ENCODE measurements around the gene KRTAP1-5. TPM values are rescaled to one million over a fixed set of nuclear protein-coding genes. Genes with fewer than 3 reads are reported as not detected.

KRTAP1-5 gene
- total RNA-seq, 2 donors from 2014 or later = not detected

DNA sequence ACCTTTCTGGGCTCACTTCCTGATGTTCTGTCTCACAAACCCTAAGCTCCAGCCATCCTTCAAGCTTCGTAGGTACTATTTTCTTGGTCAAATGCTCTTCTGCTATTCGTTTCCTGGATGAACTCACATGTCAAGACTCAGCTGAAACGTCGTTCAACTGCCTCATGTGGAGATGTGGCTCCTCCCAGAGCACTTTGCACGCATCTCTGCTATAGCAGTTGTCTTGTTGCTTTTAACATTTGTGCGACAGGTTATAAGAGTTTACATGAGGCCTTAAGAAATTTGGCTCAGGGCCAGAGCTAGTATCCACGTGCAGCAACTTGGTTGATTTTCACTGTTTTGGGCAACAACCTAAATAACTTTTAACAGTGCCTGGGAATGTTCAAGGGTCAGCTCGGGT is 40.1 kb downstream of the KRTAP1-5 start:
- Mint-ChIP-seq H3K4me3 (no peak overlapping the region), H3K36me3 (ENCODE audit: low read depth) (no peaks in the 10 kb centered on the region), H3K4me1 (no peaks in the 10 kb centered on the region), H3K27me3 (peaks cover 55% of the 10 kb centered on the region), H3K27ac (no peak overlapping the region)
- ATAC-seq (no peak), DNase-seq (no peak)
- H3K9me3 ChIP-seq (ENCODE audit: control insufficient read depth, low read length, poor library complexity, severe bottlenecking) = no peaks in the 10 kb centered on the region

DNA sequence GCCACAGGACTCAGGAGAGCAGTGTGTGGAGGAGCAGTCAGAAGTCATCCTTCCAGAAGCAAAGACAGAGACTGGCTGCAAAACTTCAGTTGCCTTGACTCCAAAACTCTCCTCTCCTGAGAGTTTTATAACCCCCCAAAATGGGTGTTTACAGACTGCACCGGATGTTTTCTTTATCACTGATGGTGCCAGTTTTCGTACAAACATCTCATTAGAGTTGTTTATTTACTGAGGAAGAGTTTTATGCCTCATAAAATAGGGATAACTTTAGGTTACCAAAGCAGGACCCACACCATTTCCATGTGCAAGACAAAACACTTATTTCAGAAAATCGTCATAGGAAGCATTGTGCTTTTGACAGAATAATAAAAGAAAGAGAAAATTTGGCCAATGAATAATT is 42.8 kb downstream of the KRTAP1-5 start, which contains the start of gene KRT40:
Gene KRT40 (minus strand): TSS at position 101 of the 400 bp plus-strand sequence. CDS start 53 bp downstream, at position 48.
- no peak within 1 kb of the TSS for H3K4me3 Mint-ChIP-seq
- ATAC-seq (no peak), DNase-seq (no peak)
- H3K27ac Mint-ChIP-seq = no peak within 1 kb of the TSS
- H3K36me3 Mint-ChIP-seq (ENCODE audit: low read depth) = peaks cover 3% of the 10 kb centered on the region
- H3K9me3 ChIP-seq (ENCODE audit: control insufficient read depth, low read length, poor library complexity, severe bottlenecking) = no peaks in the 10 kb centered on the region
- H3K27me3 Mint-ChIP-seq = peaks cover 50% of the 10 kb centered on the region
- H3K4me1 Mint-ChIP-seq = peaks cover 2% of the 10 kb centered on the region

DNA sequence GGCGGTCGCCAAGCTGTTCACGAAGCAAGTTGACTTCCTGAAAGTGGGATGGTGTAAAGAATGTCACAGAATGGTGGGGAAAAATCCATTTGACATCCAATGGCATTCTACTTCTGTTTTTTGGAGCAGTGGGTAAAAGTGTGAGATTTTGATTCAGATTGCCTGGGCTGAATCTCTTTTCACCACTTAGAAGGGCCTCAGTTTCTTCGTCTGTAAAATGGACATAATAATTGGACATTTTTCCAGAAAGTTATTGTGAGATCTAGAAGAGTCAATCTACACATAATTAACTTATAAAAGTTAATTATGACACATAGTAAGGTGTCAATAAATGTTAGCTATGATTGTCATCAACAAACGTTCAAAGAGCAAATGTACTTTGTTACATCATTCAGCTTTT is 45.9 kb downstream of the KRTAP1-5 start:
- no peak overlapping the region for H3K27ac Mint-ChIP-seq
- peaks cover 2% of the 10 kb centered on the region for H3K4me1 Mint-ChIP-seq
- H3K36me3 Mint-ChIP-seq (ENCODE audit: low read depth) = peaks cover 5% of the 10 kb centered on the region
- ATAC-seq = no peak
- H3K9me3 ChIP-seq (ENCODE audit: control insufficient read depth, low read length, poor library complexity, severe bottlenecking) = no peaks in the 10 kb centered on the region
- no peak for DNase-seq
- peaks cover 48% of the 10 kb centered on the region for H3K27me3 Mint-ChIP-seq
- no peak overlapping the region for H3K4me3 Mint-ChIP-seq

DNA sequence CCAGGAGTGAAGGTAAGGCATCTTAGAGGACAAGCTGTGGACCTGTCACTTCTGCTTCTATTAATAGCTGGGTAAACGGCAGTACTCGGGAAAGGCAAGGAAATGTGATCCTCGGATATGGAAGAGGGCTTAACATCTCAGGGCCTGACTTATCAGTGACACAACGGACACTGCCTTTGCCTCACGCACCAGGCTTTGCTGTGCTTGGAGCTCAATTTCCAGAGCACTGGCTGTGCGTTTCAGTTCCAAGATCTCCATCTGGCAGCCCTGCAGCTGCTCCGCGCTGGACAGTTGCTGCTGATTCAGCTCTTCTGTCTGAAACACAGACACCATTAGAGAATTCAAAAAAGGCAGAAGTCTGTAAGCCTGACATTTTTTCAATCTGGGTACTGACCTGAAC is 46.4 kb downstream of the KRTAP1-5 start:
- no peak for DNase-seq
- Mint-ChIP-seq H3K4me3 (no peak overlapping the region), H3K27ac (no peak overlapping the region), H3K27me3 (peaks cover 48% of the 10 kb centered on the region), H3K4me1 (peaks cover 2% of the 10 kb centered on the region), H3K36me3 (ENCODE audit: low read depth) (peaks cover 5% of the 10 kb centered on the region)
- no peaks in the 10 kb centered on the region for H3K9me3 ChIP-seq (ENCODE audit: control insufficient read depth, low read length, poor library complexity, severe bottlenecking)
- no peak for ATAC-seq

DNA sequence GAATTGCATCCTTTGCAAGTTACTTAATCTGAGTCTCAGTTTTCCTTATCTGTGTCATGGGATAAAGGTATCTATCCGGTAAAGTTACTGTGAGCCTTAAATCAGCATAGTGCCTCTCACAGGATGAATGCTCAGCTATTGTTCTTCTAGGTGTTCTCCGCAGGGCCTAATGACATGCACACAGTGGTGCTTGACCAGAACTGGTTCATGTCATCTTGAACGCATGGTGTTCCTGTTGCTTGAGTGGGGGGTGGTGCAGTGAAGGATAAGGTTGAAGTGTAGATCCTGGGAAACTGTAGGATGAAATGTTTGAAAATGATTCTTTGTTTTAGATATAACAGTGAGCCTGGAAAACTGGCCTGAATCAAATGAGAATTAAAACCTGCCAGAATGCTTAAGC is 46.9 kb downstream of the KRTAP1-5 start:
- Mint-ChIP-seq H3K4me1 (peaks cover 2% of the 10 kb centered on the region), H3K4me3 (no peak overlapping the region), H3K27ac (no peak overlapping the region), H3K36me3 (ENCODE audit: low read depth) (peaks cover 5% of the 10 kb centered on the region), H3K27me3 (peaks cover 52% of the 10 kb centered on the region)
- H3K9me3 ChIP-seq (ENCODE audit: control insufficient read depth, low read length, poor library complexity, severe bottlenecking) = no peaks in the 10 kb centered on the region
- ATAC-seq (no peak), DNase-seq (no peak)

DNA sequence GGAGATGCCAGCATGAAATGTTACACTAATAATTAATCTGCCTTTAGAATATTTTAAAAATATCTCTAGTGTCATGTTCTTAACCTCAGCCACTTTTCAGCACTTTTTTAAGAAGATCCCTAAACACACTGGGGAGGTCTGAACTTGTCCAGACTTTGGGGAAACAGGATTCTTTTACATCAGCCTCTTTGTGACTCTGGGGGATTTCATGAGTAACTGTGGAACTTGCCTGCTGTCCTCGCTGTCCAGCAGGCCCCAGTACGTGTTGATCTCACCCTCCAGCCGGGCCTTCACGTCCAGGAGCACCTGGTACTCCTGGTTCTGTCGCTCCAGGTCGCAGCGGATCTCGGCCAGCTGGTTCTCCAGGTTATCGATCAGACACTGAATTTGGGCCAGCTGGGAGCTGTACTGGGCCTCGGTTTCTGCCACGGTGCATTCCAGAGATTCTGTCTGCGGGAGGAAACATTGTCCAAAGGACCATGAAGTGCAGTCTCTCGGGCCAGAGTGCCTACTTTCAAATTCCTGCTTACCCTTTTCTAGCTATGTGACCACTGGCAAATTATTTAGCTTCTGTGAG is 48.3 kb downstream of the KRTAP1-5 start:
- DNase-seq (no peak), ATAC-seq (no peak)
- peaks cover 2% of the 10 kb centered on the region for H3K4me1 Mint-ChIP-seq
- H3K4me3 Mint-ChIP-seq = no peak overlapping the region
- H3K27me3 Mint-ChIP-seq = peaks cover 44% of the 10 kb centered on the region
- no peak overlapping the region for H3K27ac Mint-ChIP-seq
- peaks cover 5% of the 10 kb centered on the region for H3K36me3 Mint-ChIP-seq (ENCODE audit: low read depth)
- H3K9me3 ChIP-seq (ENCODE audit: control insufficient read depth, low read length, poor library complexity, severe bottlenecking) = no peaks in the 10 kb centered on the region

Other genes with a start within 250 kb of the KRTAP1-5 start
- not detected for gene KRT27, start 244.7 kb downstream of the KRTAP1-5 start, total RNA-seq
- gene KRT28, start 227.2 kb downstream of the KRTAP1-5 start, total RNA-seq = not detected
- gene KRT10, start 204.6 kb downstream of the KRTAP1-5 start, total RNA-seq = 10 to 100 TPM; 25.2 to 28.3 TPM
- not detected for gene KRT12, start 160.0 kb downstream of the KRTAP1-5 start, total RNA-seq
- not detected for gene KRT20, start 142.0 kb downstream of the KRTAP1-5 start, total RNA-seq
- not detected for gene KRT23, start 89.6 kb downstream of the KRTAP1-5 start, total RNA-seq
- not detected for gene KRT39, start 60.3 kb downstream of the KRTAP1-5 start, total RNA-seq
- gene KRT40, start 42.9 kb downstream of the KRTAP1-5 start, total RNA-seq = not detected
- not detected for gene KRTAP3-3, start 33.0 kb downstream of the KRTAP1-5 start, total RNA-seq
- not detected for gene KRTAP3-2, start 27.3 kb downstream of the KRTAP1-5 start, total RNA-seq
- not detected for gene KRTAP3-1, start 18.1 kb downstream of the KRTAP1-5 start, total RNA-seq
- not detected for gene KRTAP1-4, start 3.0 kb upstream of the KRTAP1-5 start, total RNA-seq
- not detected for gene KRTAP1-3, start 7.7 kb upstream of the KRTAP1-5 start, total RNA-seq
- gene KRTAP1-1, start 14.2 kb upstream of the KRTAP1-5 start, total RNA-seq = not detected
- gene KRTAP2-1, start 20.1 kb upstream of the KRTAP1-5 start, total RNA-seq = not detected
- not detected for gene KRTAP2-2, start 28.0 kb upstream of the KRTAP1-5 start, total RNA-seq
- not detected for gene KRTAP2-3, start 32.9 kb upstream of the KRTAP1-5 start, total RNA-seq
- gene KRTAP2-4, start 38.7 kb upstream of the KRTAP1-5 start, total RNA-seq = not detected
- gene KRTAP4-7, start 56.9 kb upstream of the KRTAP1-5 start, total RNA-seq = not detected
- not detected for gene KRTAP4-8, start 70.9 kb upstream of the KRTAP1-5 start, total RNA-seq
- gene KRTAP4-16, start 75.0 kb upstream of the KRTAP1-5 start, total RNA-seq = not detected
- not detected for gene KRTAP4-9, start 78.2 kb upstream of the KRTAP1-5 start, total RNA-seq
- gene KRTAP4-11, start 91.2 kb upstream of the KRTAP1-5 start, total RNA-seq = not detected
- gene KRTAP4-12, start 97.0 kb upstream of the KRTAP1-5 start, total RNA-seq = not detected
- not detected for gene KRTAP4-6, start 113.3 kb upstream of the KRTAP1-5 start, total RNA-seq
- not detected for gene KRTAP4-5, start 122.6 kb upstream of the KRTAP1-5 start, total RNA-seq
- not detected for gene KRTAP4-4, start 133.5 kb upstream of the KRTAP1-5 start, total RNA-seq
- gene KRTAP4-3, start 141.0 kb upstream of the KRTAP1-5 start, total RNA-seq = not detected
- not detected for gene KRTAP4-2, start 151.0 kb upstream of the KRTAP1-5 start, total RNA-seq
- gene KRTAP4-1, start 157.7 kb upstream of the KRTAP1-5 start, total RNA-seq = not detected
- not detected for gene KRTAP9-1, start 162.7 kb upstream of the KRTAP1-5 start, total RNA-seq
- not detected for gene KRTAP9-2, start 199.4 kb upstream of the KRTAP1-5 start, total RNA-seq
- not detected for gene KRTAP9-3, start 205.2 kb upstream of the KRTAP1-5 start, total RNA-seq
- gene KRTAP9-8, start 210.8 kb upstream of the KRTAP1-5 start, total RNA-seq = not detected
- gene KRTAP9-4, start 222.5 kb upstream of the KRTAP1-5 start, total RNA-seq = not detected
- not detected for gene KRTAP9-9, start 228.2 kb upstream of the KRTAP1-5 start, total RNA-seq
- not detected for gene KRTAP9-6, start 238.2 kb upstream of the KRTAP1-5 start, total RNA-seq
- not detected for gene KRTAP9-7, start 248.5 kb upstream of the KRTAP1-5 start, total RNA-seq

Data from T-helper 17 cell (primary cell).